Large intestine (tissue), 3 donors: ENCODE data around the gene RPL18. TPM values are rescaled to one million over a fixed set of nuclear protein-coding genes. Genes with fewer than 3 reads are reported as not detected.
A peak's percentile ranks its signal among the peaks of the same experiment; 100 is the strongest.
"Not testable (repeated sequence)": the region's sequence is repeated elsewhere in the genome, so short reads cannot be mapped to it uniquely, and the experiment has no call there.

Experiments used
- DNase-seq, 2 donors: peaks; one replicate each; pipeline versions ENCODE4 v3.0.0 to v3.0.0-alpha.2; 2013
- H3K27ac ChIP-seq: one replicate; pipeline ENCODE4 v1.5.1; 2013; ENCODE audit warnings: low read length
- H3K27me3 ChIP-seq: 2 replicates; pipeline ENCODE4 v1.6.1; 2013; ENCODE audit warnings: low read length; ENCODE audit not compliant: control insufficient read depth, insufficient read depth
- H3K36me3 ChIP-seq: 2 replicates; pipeline ENCODE4 v1.6.1; 2013; ENCODE audit warnings: low read length; ENCODE audit not compliant: control insufficient read depth, insufficient read depth
- H3K4me1 ChIP-seq: one replicate; pipeline ENCODE4 v1.6.1; 2013; ENCODE audit warnings: low read length; ENCODE audit not compliant: control insufficient read depth, insufficient read depth
- H3K4me3 ChIP-seq: one replicate; pipeline ENCODE4 v1.5.1; 2013; ENCODE audit warnings: low read length
- H3K9me3 ChIP-seq: one replicate; pipeline ENCODE4 v1.6.1; 2013; ENCODE audit warnings: mild to moderate bottlenecking, low read depth, low read length, moderate library complexity; ENCODE audit not compliant: control insufficient read depth
- WGBS: methylation state at CpG from one replicate; pipeline ENCODE4 v1.1.5; 2013; ENCODE audit warnings: low lambda C conversion rate; ENCODE audit not compliant: insufficient coverage; 5-methylcytosine and 5-hydroxymethylcytosine counted together
- polyA plus RNA-seq: library from polyadenylated mRNA; unstranded; fragments of 120-200 nt; gene quantifications from one replicate; pipeline ENCODE4 v1.2.1, GENCODE V29; 2013

RPL18 gene
- polyA plus RNA-seq, 1 donor, result 2,091 TPM

GRCh38 chr19:48587387-48587786 lies 31.6 kb downstream of the RPL18 start:
- DNase-seq, result no peak
- Histone ChIP-seq H3K36me3 (no peaks in the 10 kb centered on the region), H3K4me3 (no peak overlapping the region), H3K27ac (no peak overlapping the region), H3K4me1 (peaks cover 8% of the 10 kb centered on the region), H3K9me3 (peaks cover 3% of the 10 kb centered on the region), H3K27me3 (no peaks in the 10 kb centered on the region)
- WGBS, result no CpG with 5 or more reads among the region's 3 CpGs

GRCh38 chr19:48582168-48582567 lies 36.8 kb downstream of the RPL18 start:
- WGBS, result 33% methylated on average over 1 of the region's 2 CpGs
- no peaks in the 10 kb centered on the region for H3K27me3 ChIP-seq
- DNase-seq, result no peak
- H3K27ac ChIP-seq, result no peak overlapping the region
- peaks cover 3% of the 10 kb centered on the region for H3K9me3 ChIP-seq
- no peaks in the 10 kb centered on the region for H3K36me3 ChIP-seq
- H3K4me1 ChIP-seq, result peaks cover 2% of the 10 kb centered on the region
- H3K4me3 ChIP-seq, result no peak overlapping the region

- H3K27me3 ChIP-seq, result no peaks in the 10 kb centered on the region
- no peak overlapping the region for H3K4me3 ChIP-seq
- no peak for DNase-seq
- no peaks in the 10 kb centered on the region for H3K9me3 ChIP-seq
- H3K4me1 ChIP-seq, result no peaks in the 10 kb centered on the region
- WGBS, result 60% methylated on average over 1 of the region's 3 CpGs
- no peak overlapping the region for H3K27ac ChIP-seq
- no peaks in the 10 kb centered on the region for H3K36me3 ChIP-seq
Observed at GRCh38 chr19:48578891-48579290, 40.1 kb downstream of the RPL18 start.

GRCh38 chr19:48577908-48578307 lies 41.1 kb downstream of the RPL18 start:
- not testable (repeated sequence) for H3K4me3 ChIP-seq, H3K27me3 ChIP-seq, H3K36me3 ChIP-seq, H3K9me3 ChIP-seq, DNase-seq, H3K4me1 ChIP-seq, H3K27ac ChIP-seq
- WGBS, result no CpG with 5 or more reads among the region's 7 CpGs

GRCh38 chr19:48575931-48576622 lies 42.9 kb downstream of the RPL18 start:
- no peak overlapping the region for H3K4me3 ChIP-seq
- DNase-seq, result no peak
- no peaks in the 10 kb centered on the region for H3K27me3 ChIP-seq
- H3K27ac ChIP-seq, result no peak overlapping the region
- WGBS, result no CpG with 5 or more reads among the region's 23 CpGs
- no peaks in the 10 kb centered on the region for H3K4me1 ChIP-seq
- H3K36me3 ChIP-seq, result no peaks in the 10 kb centered on the region
- no peaks in the 10 kb centered on the region for H3K9me3 ChIP-seq

- WGBS, result no CpG with 5 or more reads among the region's 12 CpGs
- Histone ChIP-seq H3K9me3 (no peaks in the 10 kb centered on the region), H3K27me3 (no peaks in the 10 kb centered on the region), H3K4me1 (peaks cover 3% of the 10 kb centered on the region), H3K36me3 (no peaks in the 10 kb centered on the region), H3K27ac (no peak overlapping the region), H3K4me3 (no peak overlapping the region)
- no peak for DNase-seq
Observed at GRCh38 chr19:48573163-48573505, 45.8 kb downstream of the RPL18 start.

GRCh38 chr19:48571378-48572162 lies 47.4 kb downstream of the RPL18 start:
- Histone ChIP-seq H3K36me3 (no peaks in the 10 kb centered on the region), H3K9me3 (no peaks in the 10 kb centered on the region), H3K4me3 (no peak overlapping the region), H3K4me1 (peaks cover 3% of the 10 kb centered on the region), H3K27me3 (no peaks in the 10 kb centered on the region), H3K27ac (no peak overlapping the region)
- DNase-seq, result no peak
- no CpG with 5 or more reads among the region's 5 CpGs for WGBS

- Histone ChIP-seq H3K4me3 (no peak overlapping the region), H3K27me3 (no peaks in the 10 kb centered on the region), H3K36me3 (no peaks in the 10 kb centered on the region), H3K9me3 (no peaks in the 10 kb centered on the region), H3K27ac (no peak overlapping the region), H3K4me1 (peaks cover 3% of the 10 kb centered on the region)
- DNase-seq, result no peak
- WGBS, result no CpG with 5 or more reads among the region's 11 CpGs
Observed at GRCh38 chr19:48569814-48570213, 49.2 kb downstream of the RPL18 start.

- WGBS, result 20% methylated on average over 1 of the region's 19 CpGs
- peak in 1 of 2 donors; percentile 62 for DNase-seq
- Histone ChIP-seq H3K27me3 (no peaks in the 10 kb centered on the region), H3K9me3 (no peaks in the 10 kb centered on the region), H3K4me1 (peaks cover 3% of the 10 kb centered on the region), H3K36me3 (no peaks in the 10 kb centered on the region), H3K4me3 (no peak overlapping the region), H3K27ac (no peak overlapping the region)
Observed at GRCh38 chr19:48568345-48568886, 50.6 kb downstream of the RPL18 start.
